Activated CD4-positive, alpha-beta T cell treated with anti-CD3 and anti-CD28 coated beads, Interleukin-2, amount 50 U/mL, for 4 hours (primary cell): ENCODE measurements around the gene FGGY.
"Not testable (repeated sequence)": the region's sequence is repeated elsewhere in the genome, so short reads cannot be mapped to it uniquely, and the experiment has no call there.

ENCODE experiments used
- DNase-seq, 2 experiments: peaks; one replicate each; pipeline ENCODE4 v3.0.0-alpha.2; 2020

Gene FGGY

GRCh38 chr1:59492500-59492899, 195.6 kb downstream of the FGGY start:
- no peak for DNase-seq

GRCh38 chr1:59494145-59494833, 197.4 kb downstream of the FGGY start:
- DNase-seq: no peak

GRCh38 chr1:59496156-59496555, 199.3 kb downstream of the FGGY start:
- not testable (repeated sequence) for DNase-seq

GRCh38 chr1:59497616-59498015, 200.7 kb downstream of the FGGY start:
- DNase-seq: no peak

GRCh38 chr1:59498640-59499039, 201.7 kb downstream of the FGGY start:
- no peak for DNase-seq

- DNase-seq: no peak
These were observed 202.5 kb downstream of the FGGY start for GRCh38 chr1:59499273-59499942.

GRCh38 chr1:59499943-59500569, 203.2 kb downstream of the FGGY start:
- no peak for DNase-seq

- no peak for DNase-seq
These were observed 204.3 kb downstream of the FGGY start for GRCh38 chr1:59500950-59501742.

GRCh38 chr1:59502009-59502691, 205.3 kb downstream of the FGGY start:
- no peak for DNase-seq

GRCh38 chr1:59504276-59504675, 207.4 kb downstream of the FGGY start:
- no peak for DNase-seq

GRCh38 chr1:59505596-59506028, 208.7 kb downstream of the FGGY start:
- no peak for DNase-seq

GRCh38 chr1:59506952-59507351, 210.1 kb downstream of the FGGY start:
- DNase-seq: no peak

GRCh38 chr1:59509341-59509875, 212.5 kb downstream of the FGGY start:
- no peak for DNase-seq

GRCh38 chr1:59510249-59510648, 213.4 kb downstream of the FGGY start:
- DNase-seq: no peak

GRCh38 chr1:59511476-59512465, 214.9 kb downstream of the FGGY start:
- DNase-seq: no peak

- no peak for DNase-seq
These were observed 215.8 kb downstream of the FGGY start for GRCh38 chr1:59512702-59513101.

GRCh38 chr1:59514061-59514909, 217.4 kb downstream of the FGGY start:
- DNase-seq: no peak

GRCh38 chr1:59516881-59517280, 220.0 kb downstream of the FGGY start:
- DNase-seq: no peak

GRCh38 chr1:59520194-59520593, 223.3 kb downstream of the FGGY start:
- DNase-seq: no peak

GRCh38 chr1:59520827-59521418, 224.0 kb downstream of the FGGY start:
- DNase-seq: no peak
